ENCODE results near the gene CSTA.

CSTA gene

DNA sequence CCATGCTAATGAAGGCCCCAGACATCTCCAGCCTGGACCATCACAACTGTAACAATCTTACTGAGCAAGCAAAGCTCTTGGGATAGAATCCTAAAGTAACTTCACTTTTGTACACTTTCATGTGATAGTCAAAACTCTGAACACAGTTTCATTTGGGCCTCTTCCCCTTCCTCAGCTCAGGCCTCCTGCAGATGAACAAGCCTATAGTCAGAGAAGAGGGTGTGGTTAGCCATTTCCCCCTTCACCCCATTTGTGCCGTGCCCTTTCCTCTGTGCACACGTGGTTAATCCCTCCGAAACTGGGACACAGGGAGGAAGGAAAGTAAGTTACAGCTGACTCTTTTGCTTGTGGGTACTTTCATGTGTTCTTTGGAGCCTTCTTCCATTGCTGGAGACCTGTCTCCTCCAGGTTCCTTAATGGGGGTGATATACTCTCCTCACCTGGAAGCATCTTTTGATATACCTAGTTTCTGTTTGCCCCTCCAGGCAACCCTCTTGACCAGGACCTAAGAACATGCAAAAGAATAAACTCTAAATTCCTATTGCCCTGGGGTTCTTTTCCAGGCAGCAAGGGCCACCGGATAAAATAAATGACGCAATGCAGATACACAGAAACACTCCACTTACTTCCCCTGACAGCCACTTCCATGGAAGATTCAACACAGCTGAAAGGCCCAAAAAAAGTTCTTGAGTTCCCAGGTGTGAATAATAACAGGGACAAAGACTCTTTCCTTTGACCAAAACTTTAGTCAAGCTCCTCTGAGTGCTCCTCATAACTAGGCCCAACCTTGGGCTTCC is 29.6 kb upstream of the CSTA start:
- Histone ChIP-seq H3K9me3 (ENCODE audit: severe bottlenecking) (peaks cover 5% of the 10 kb centered on the region), H3K4me3 (ENCODE audit: low read depth, low read length) (no peak overlapping the region), H3K27ac (no peak overlapping the region), H3K36me3 (no peaks in the 10 kb centered on the region), H3K27me3 (ENCODE audit: insufficient read depth, low read depth, severe bottlenecking) (peaks cover 4% of the 10 kb centered on the region)
- DNase-seq = no peak
- TF ChIP-seq, protein P1, sequence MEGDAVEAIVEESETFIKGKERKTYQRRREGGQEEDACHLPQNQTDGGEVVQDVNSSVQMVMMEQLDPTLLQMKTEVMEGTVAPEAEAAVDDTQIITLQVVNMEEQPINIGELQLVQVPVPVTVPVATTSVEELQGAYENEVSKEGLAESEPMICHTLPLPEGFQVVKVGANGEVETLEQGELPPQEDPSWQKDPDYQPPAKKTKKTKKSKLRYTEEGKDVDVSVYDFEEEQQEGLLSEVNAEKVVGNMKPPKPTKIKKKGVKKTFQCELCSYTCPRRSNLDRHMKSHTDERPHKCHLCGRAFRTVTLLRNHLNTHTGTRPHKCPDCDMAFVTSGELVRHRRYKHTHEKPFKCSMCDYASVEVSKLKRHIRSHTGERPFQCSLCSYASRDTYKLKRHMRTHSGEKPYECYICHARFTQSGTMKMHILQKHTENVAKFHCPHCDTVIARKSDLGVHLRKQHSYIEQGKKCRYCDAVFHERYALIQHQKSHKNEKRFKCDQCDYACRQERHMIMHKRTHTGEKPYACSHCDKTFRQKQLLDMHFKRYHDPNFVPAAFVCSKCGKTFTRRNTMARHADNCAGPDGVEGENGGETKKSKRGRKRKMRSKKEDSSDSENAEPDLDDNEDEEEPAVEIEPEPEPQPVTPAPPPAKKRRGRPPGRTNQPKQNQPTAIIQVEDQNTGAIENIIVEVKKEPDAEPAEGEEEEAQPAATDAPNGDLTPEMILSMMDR (IDR thresholded peaks at IDR 0.05; ENCODE audit: low read depth, low read length) = no peak

DNA sequence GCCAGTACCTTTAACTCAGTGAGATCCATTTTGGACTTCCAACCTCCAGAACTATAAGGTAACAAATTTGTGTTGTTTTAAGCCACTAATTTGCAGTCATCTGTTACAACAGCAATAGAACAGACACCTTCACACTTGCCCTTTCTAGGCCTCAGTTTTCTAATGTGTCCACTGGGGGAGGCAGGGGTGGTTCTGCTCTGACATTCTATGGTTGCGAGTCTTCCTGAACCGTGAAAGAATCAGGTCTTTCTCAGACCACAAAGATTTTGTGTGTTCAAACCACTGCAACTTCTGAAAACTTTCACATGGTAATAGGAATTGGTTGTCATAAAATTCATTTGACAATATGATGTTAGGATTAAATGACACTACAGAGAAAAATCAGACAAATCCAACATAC is 26.8 kb upstream of the CSTA start:
- peaks cover 5% of the 10 kb centered on the region for H3K9me3 ChIP-seq (ENCODE audit: severe bottlenecking)
- no peaks in the 10 kb centered on the region for H3K36me3 ChIP-seq
- TF ChIP-seq, protein P1 (IDR thresholded peaks at IDR 0.05; ENCODE audit: low read depth, low read length) = no peak
- DNase-seq = no peak
- peaks cover 4% of the 10 kb centered on the region for H3K27me3 ChIP-seq (ENCODE audit: insufficient read depth, low read depth, severe bottlenecking)
- no peak overlapping the region for H3K27ac ChIP-seq
- H3K4me3 ChIP-seq (ENCODE audit: low read depth, low read length) = no peak overlapping the region

DNA sequence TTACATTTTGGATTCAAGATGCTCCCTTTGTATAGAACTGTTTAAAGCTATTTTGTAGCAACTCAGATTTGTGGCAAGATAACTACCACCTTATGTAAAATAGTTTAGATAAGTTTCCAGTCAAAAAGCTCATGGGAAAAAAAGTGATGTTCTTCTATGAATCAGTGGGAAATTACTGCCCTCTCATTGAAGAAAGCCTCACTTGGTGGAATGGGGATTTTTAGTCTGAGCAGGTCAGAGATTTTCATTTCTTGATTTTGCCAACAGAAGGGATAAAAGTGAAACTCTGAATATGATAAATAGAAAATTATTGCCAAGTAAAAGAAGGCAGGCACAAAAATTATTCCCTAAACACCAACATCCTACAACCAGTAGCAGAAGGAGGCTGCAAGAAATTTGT is 25.8 kb upstream of the CSTA start:
- H3K4me3 ChIP-seq (ENCODE audit: low read depth, low read length) = no peak overlapping the region

DNA sequence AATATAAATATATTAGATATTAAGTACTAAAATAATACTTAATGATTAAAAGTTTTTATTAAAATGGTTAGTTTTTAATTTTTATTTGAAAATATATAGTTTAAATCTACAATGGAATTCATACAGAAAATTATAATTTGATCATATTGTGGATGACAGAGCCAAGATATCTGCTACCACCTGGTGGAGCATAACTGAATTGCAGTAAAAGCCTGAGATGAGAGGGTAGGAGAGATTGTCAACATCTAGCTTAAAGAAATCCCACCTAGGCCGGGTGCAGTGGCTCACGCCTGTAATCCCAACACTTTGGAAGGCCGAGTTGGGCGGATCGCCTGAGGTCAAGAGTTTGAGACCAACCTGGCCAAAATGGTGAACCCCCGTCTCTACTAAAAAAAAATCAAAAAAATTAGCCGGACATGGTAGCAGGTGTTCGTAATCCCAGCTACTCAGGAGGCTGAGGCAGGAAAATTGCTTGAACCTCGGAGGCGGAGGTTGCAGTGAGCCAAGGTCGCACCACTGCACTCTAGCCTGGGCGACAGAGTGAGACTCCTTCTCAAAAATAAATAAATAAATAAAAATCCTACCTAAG is 25.1 kb upstream of the CSTA start:
- no peak overlapping the region for H3K27ac ChIP-seq
- TF ChIP-seq, protein P1 (IDR thresholded peaks at IDR 0.05; ENCODE audit: low read depth, low read length) = peak; percentile 43; the same call in 1 of the 2 replicates
- no peak overlapping the region for H3K4me3 ChIP-seq (ENCODE audit: low read depth, low read length)
- peaks cover 5% of the 10 kb centered on the region for H3K9me3 ChIP-seq (ENCODE audit: severe bottlenecking)
- DNase-seq = peak; percentile 17
- H3K27me3 ChIP-seq (ENCODE audit: insufficient read depth, low read depth, severe bottlenecking) = peaks cover 4% of the 10 kb centered on the region
- H3K36me3 ChIP-seq = no peaks in the 10 kb centered on the region

More for the DNA sequence above, 25.8 kb upstream of the CSTA start:
- no peaks in the 10 kb centered on the region for H3K36me3 ChIP-seq
- no peak for DNase-seq
- TF ChIP-seq, protein P1 (IDR thresholded peaks at IDR 0.05; ENCODE audit: low read depth, low read length) = no peak
- H3K27ac ChIP-seq = no peak overlapping the region
- peaks cover 5% of the 10 kb centered on the region for H3K9me3 ChIP-seq (ENCODE audit: severe bottlenecking)
- peaks cover 4% of the 10 kb centered on the region for H3K27me3 ChIP-seq (ENCODE audit: insufficient read depth, low read depth, severe bottlenecking)

DNA sequence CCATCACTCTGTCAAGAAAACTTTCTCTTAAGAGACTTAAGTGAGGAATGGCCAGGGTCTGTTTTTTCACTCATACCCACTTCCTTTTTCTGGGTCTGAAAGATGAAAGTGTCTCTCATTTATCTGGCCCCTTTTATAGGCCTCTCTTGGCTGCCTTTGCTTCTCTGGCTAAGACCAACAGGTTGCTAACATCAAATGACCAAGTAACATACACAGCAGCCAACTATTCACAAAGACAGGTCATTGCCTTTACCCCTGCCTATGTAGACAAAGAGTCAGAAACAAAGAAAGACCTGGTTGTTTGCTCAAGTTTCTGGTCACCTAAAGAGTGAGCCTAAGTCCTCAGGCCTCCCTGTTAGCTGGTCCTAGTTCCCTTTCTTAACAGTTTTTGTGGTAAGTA is 24.0 kb upstream of the CSTA start:
- DNase-seq = no peak
- H3K27ac ChIP-seq = no peak overlapping the region
- H3K27me3 ChIP-seq (ENCODE audit: insufficient read depth, low read depth, severe bottlenecking) = no peaks in the 10 kb centered on the region

More for the DNA sequence above, 24.0 kb upstream of the CSTA start:
- Histone ChIP-seq H3K36me3 (no peaks in the 10 kb centered on the region), H3K4me3 (ENCODE audit: low read depth, low read length) (no peak overlapping the region), H3K9me3 (ENCODE audit: severe bottlenecking) (peaks cover 5% of the 10 kb centered on the region)
- TF ChIP-seq, protein P1 (IDR thresholded peaks at IDR 0.05; ENCODE audit: low read depth, low read length) = no peak
